HEK293 (cell line): ENCODE data around the gene RHOG.

ENCODE experiments used
- CTCF ChIP-seq: fragments of 450-650 bp; formaldehyde crosslinking; IDR thresholded peaks from 2 replicates; pipeline ENCODE4 v1.5.1; 2016; ENCODE audit warnings: missing biosample characterization, missing genetic modification characterization
- GLIS2 ChIP-seq: fragments of 450-650 bp; formaldehyde crosslinking; IDR thresholded peaks from 2 replicates; pipeline ENCODE4 v1.5.1; 2016; ENCODE audit warnings: missing biosample characterization, missing genetic modification characterization
- HOXA7 ChIP-seq: sonication (generic); formaldehyde crosslinking; IDR thresholded peaks from 2 replicates; pipeline ENCODE4 v1.8.1; 2022; ENCODE audit warnings: missing genetic modification reagents, borderline replicate concordance
- KLF9 ChIP-seq: fragments of 450-650 bp; formaldehyde crosslinking; IDR thresholded peaks from 2 replicates; pipeline ENCODE4 v1.5.1; 2016; ENCODE audit warnings: missing biosample characterization, missing genetic modification characterization, low read depth
- PATZ1 ChIP-seq: fragments of 450-650 bp; formaldehyde crosslinking; IDR thresholded peaks from 2 replicates; pipeline ENCODE4 v1.5.1; 2016; ENCODE audit warnings: missing biosample characterization, missing genetic modification characterization
- TCF7L2 ChIP-seq: IDR thresholded peaks from 2 replicates; pipeline ENCODE4 v1.6.1; 2011; ENCODE audit warnings: low read depth, mild to moderate bottlenecking, inconsistent platforms, low read length, moderate library complexity, borderline replicate concordance
- YY2 ChIP-seq: fragments of 450-650 bp; formaldehyde crosslinking; IDR thresholded peaks from 2 replicates; pipeline ENCODE4 v1.5.1; 2016; ENCODE audit warnings: missing biosample characterization, missing genetic modification characterization
- ZFP41 ChIP-seq: fragments of 450-650 bp; formaldehyde crosslinking; IDR thresholded peaks from 2 replicates; pipeline ENCODE4 v1.5.1; 2016; ENCODE audit warnings: missing biosample characterization, missing genetic modification characterization, borderline replicate concordance
- ZNF133 ChIP-seq: fragments of 450-650 bp; formaldehyde crosslinking; IDR thresholded peaks from 2 replicates; pipeline ENCODE4 v1.5.1; 2016; ENCODE audit warnings: missing biosample characterization, missing genetic modification characterization
- ZNF280D ChIP-seq: fragments of 450-650 bp; formaldehyde crosslinking; IDR thresholded peaks from 2 replicates; pipeline ENCODE4 v1.5.1; 2016; ENCODE audit warnings: missing biosample characterization, missing genetic modification characterization
- ZNF302 ChIP-seq: fragments of 450-650 bp; formaldehyde crosslinking; IDR thresholded peaks from 2 replicates; pipeline ENCODE4 v1.5.1; 2016; ENCODE audit warnings: missing biosample characterization, missing genetic modification characterization, low read depth
- ZNF549 ChIP-seq: fragments of 450-650 bp; IDR thresholded peaks from 2 replicates; pipeline ENCODE4 v1.5.1; 2018; ENCODE audit warnings: missing biosample characterization, missing genetic modification characterization, mild to moderate bottlenecking, inconsistent platforms, moderate library complexity
- ZNF654 ChIP-seq: fragments of 450-650 bp; formaldehyde crosslinking; IDR thresholded peaks from 2 replicates; pipeline ENCODE4 v1.5.1; 2016; ENCODE audit warnings: low read depth, missing biosample characterization, missing genetic modification characterization
- ZNF792 ChIP-seq: fragments of 450-650 bp; formaldehyde crosslinking; IDR thresholded peaks from 2 replicates; pipeline ENCODE4 v1.5.1; 2016; ENCODE audit warnings: missing biosample characterization, missing genetic modification characterization

GRCh38 chr11:3799873-3800272, 40.9 kb downstream of the RHOG start:
- no peak for TF ChIP-seq CTCF
- no peak for TF ChIP-seq ZNF280D (tag by site-specific recombination)
- TF ChIP-seq ZNF654, result no peak
- TF ChIP-seq ZNF302 (tag by site-specific recombination), result no peak
- no peak for TF ChIP-seq KLF9 (tag by site-specific recombination)
- TF ChIP-seq ZNF133 (tag by site-specific recombination), result no peak
- TF ChIP-seq PATZ1 (tag by site-specific recombination), result no peak
- TF ChIP-seq YY2 (tag by site-specific recombination), result no peak
- TF ChIP-seq ZNF792 (tag by site-specific recombination), result no peak
- no peak for TF ChIP-seq ZNF549 (tag by site-specific recombination)
- TF ChIP-seq HOXA7, result no peak
- TF ChIP-seq GLIS2 (tag by site-specific recombination), result no peak
- TF ChIP-seq ZFP41 (tag by site-specific recombination), result no peak
- no peak for TF ChIP-seq TCF7L2
